HL-60 (cell line): ENCODE data around the gene MED17.

Source experiments
- DNase-seq, 2 experiments: peaks; one replicate each; pipeline ENCODE4 v3.0.0-alpha.2; 2010 to 2020; ENCODE audit warnings: low read depth in 1 of 2, low spot score in 1 of 2
- H3K27ac ChIP-seq: fragments of 250-450 bp; sonication (Bioruptor Pico); replicated peaks from 2 replicates; pipeline ENCODE4 v1.5.1; 2020; ENCODE audit warnings: mild to moderate bottlenecking, moderate library complexity
- H3K27me3 ChIP-seq: fragments of 250-450 bp; sonication (Bioruptor Pico); 2 replicates; pipeline ENCODE4 v1.5.1; 2021; ENCODE audit warnings: mild to moderate bottlenecking, moderate library complexity; ENCODE audit not compliant: insufficient read depth, poor library complexity, severe bottlenecking
- H3K4me3 ChIP-seq: replicated peaks from 2 replicates; pipeline ENCODE4 v1.5.1; 2011; ENCODE audit warnings: mild to moderate bottlenecking, control low read depth, low read length; ENCODE audit not compliant: insufficient read depth
- CTCF ChIP-seq: IDR thresholded peaks from one replicate; pipeline ENCODE4 v1.5.1; 2011; ENCODE audit warnings: low read length, control low read depth, inconsistent platforms; ENCODE audit not compliant: insufficient read depth
- GABPA ChIP-seq: IDR thresholded peaks from 2 replicates; pipeline ENCODE4 v1.6.1; 2012; ENCODE audit warnings: low read depth
- POLR2AphosphoS5 ChIP-seq: IDR thresholded peaks from 2 replicates; pipeline ENCODE4 v1.6.1; 2012; ENCODE audit warnings: low read depth
- REST ChIP-seq: IDR thresholded peaks from 2 replicates; pipeline ENCODE4 v1.6.1; 2012; ENCODE audit warnings: low read depth; ENCODE audit not compliant: insufficient replicate concordance
- SPI1 ChIP-seq: IDR thresholded peaks from 2 replicates; pipeline ENCODE4 v1.6.1; 2012; ENCODE audit warnings: low read depth, mild to moderate bottlenecking, borderline replicate concordance

Gene MED17

GRCh38 chr11:93846411-93846810, 62.3 kb downstream of the MED17 start:
- TF ChIP-seq REST: no peak
- Histone ChIP-seq H3K27me3 (peaks cover 7% of the 10 kb centered on the region), H3K4me3 (no peak overlapping the region), H3K27ac (no peak overlapping the region)
- no peak for DNase-seq

GRCh38 chr11:93849201-93849600, 65.1 kb downstream of the MED17 start:
- Histone ChIP-seq H3K4me3 (no peak overlapping the region), H3K27me3 (peaks cover 7% of the 10 kb centered on the region), H3K27ac (no peak overlapping the region)
- TF ChIP-seq REST (no peak), CTCF (no peak), GABPA (no peak), POLR2AphosphoS5 (no peak), SPI1 (no peak)
- DNase-seq: no peak

GRCh38 chr11:93849751-93850593, 65.9 kb downstream of the MED17 start:
- Histone ChIP-seq H3K27me3 (peaks cover 7% of the 10 kb centered on the region), H3K27ac (no peak overlapping the region), H3K4me3 (no peak overlapping the region; the same call in 1 of the 2 replicates)
- no peak for DNase-seq
- no peak for TF ChIP-seq REST
- TF ChIP-seq CTCF: no peak
- no peak for TF ChIP-seq GABPA
- TF ChIP-seq POLR2AphosphoS5: no peak
- TF ChIP-seq SPI1: no peak
